Measurements from ENCODE around the gene NELFE. TPM values are rescaled to one million over a fixed set of nuclear protein-coding genes. Genes with fewer than 3 reads are reported as not detected.

NELFE gene
- total and polyA plus RNA-seq, 2 of the 13 experiments (the other 11 are each of a cell fraction or from before 2014, with no cell fraction given), result 51.3 to 69.8 TPM

- TF ChIP-seq ZNF318 (CRISPR knock-in tag; IDR thresholded peaks at IDR 0.05), result no peak
- peak; percentile 30; the same call in 1 of the 2 replicates for TF ChIP-seq E2F5 (CRISPR knock-in tag; conservative IDR thresholded peaks at IDR 0.05)
- TF ChIP-seq ZNF260 (CRISPR knock-in tag; IDR thresholded peaks at IDR 0.05; ENCODE audit: borderline replicate concordance, low read depth), result no peak
- no peak for TF ChIP-seq ZNF597 (CRISPR knock-in tag; IDR thresholded peaks at IDR 0.05)
- peak; percentile 31; the same call in 1 of the 2 replicates for TF ChIP-seq ZNF7 (CRISPR knock-in tag; IDR thresholded peaks at IDR 0.05)
- TF ChIP-seq RXRA (CRISPR knock-in tag; IDR thresholded peaks at IDR 0.05), result peak; percentile 100
- TF ChIP-seq TRIM22 (IDR thresholded peaks at IDR 0.05), result no peak
- TF ChIP-seq FUBP1 (CRISPR knock-in tag; IDR thresholded peaks at IDR 0.05; ENCODE audit: borderline replicate concordance), result peak; percentile 38; the same call in 1 of the 2 replicates
- peak; percentile 72; the same call in 1 of the 2 replicates for TF ChIP-seq ZFP91 (CRISPR knock-in tag; IDR thresholded peaks at IDR 0.05; ENCODE audit: borderline replicate concordance)
- peak; percentile 5; the same call in 1 of the 2 replicates for TF ChIP-seq CHCHD3 (CRISPR knock-in tag; IDR thresholded peaks at IDR 0.05)
Measured at GRCh38 chr6:31945507-31946369, 13.0 kb downstream of the NELFE start, which contains the start of gene CFB (continued).
